WTC11 (cell line): ENCODE results near the gene GRM5.
"Not testable (repeated sequence)": the region's sequence is repeated elsewhere in the genome, so short reads cannot be mapped to it uniquely, and the experiment has no call there.

Experiments used
- NFATC4 ChIP-seq: fragments of 250-450 bp; sonication (Bioruptor Pico); IDR thresholded peaks from 2 replicates; pipeline ENCODE4 v1.9.0; 2021; ENCODE audit warnings: mild to moderate bottlenecking
- TF ChIP-seq, protein P1 (sequence below): sonication (generic); formaldehyde crosslinking; IDR thresholded peaks from 2 replicates; pipeline ENCODE4 v1.8.1; 2023; ENCODE audit warnings: mild to moderate bottlenecking, moderate library complexity, missing genetic modification reagents

DNA sequence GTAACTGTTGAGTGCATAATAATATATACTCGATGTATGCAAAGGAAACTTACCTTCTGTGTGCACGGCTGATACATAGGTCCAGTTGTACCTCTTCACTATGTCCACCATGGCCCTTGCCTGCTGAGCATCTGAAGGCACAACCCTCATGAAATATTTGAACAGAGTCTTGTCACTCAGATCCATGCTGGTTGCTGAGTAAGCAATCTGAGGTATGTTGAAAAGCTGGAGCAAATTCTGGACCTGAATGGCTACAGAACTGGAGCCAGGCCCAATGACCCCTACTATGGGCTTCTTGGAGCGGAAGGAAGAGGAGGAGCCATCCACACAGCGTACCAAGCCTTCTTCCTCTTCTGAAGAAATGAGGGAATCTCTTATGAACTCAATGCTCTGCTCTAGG lies 18.6 kb downstream of the GRM5 start:
- TF ChIP-seq, protein P1, sequence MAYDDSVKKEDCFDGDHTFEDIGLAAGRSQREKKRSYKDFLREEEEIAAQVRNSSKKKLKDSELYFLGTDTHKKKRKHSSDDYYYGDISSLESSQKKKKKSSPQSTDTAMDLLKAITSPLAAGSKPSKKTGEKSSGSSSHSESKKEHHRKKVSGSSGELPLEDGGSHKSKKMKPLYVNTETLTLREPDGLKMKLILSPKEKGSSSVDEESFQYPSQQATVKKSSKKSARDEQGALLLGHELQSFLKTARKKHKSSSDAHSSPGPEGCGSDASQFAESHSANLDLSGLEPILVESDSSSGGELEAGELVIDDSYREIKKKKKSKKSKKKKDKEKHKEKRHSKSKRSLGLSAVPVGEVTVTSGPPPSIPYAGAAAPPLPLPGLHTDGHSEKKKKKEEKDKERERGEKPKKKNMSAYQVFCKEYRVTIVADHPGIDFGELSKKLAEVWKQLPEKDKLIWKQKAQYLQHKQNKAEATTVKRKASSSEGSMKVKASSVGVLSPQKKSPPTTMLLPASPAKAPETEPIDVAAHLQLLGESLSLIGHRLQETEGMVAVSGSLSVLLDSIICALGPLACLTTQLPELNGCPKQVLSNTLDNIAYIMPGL = not testable (repeated sequence)
- not testable (repeated sequence) for TF ChIP-seq NFATC4 (CRISPR knock-in tag)
